IMR-90 (cell line): ENCODE measurements around the gene OR52W1. TPM values are rescaled to one million over a fixed set of nuclear protein-coding genes. Genes with fewer than 3 reads are reported as not detected.

Experiments
- ATAC-seq: fragments of 200-7000 bp; cut with Tn5 transposase; 2 replicates; pipeline ENCODE4 v1.9.1; 2020; ENCODE audit warnings: low read depth, mild to moderate bottlenecking, moderate library complexity
- BruUV-seq: library from RNA; stranded (reverse); fragments of 400-500 nt; replicated peaks from 2 replicates; lab custom pipeline; 2021; lab: Mats Ljungman, UMichigan
- CTCF ChIA-PET: fragments of 300-600 bp; formaldehyde crosslinking; extraction: SDS; loops from one replicate; lab custom pipeline; 2021; ENCODE audit warnings: antibody characterized with exemption; lab: Yijun Ruan, JAX
- POLR2A ChIA-PET: fragments of 300-600 bp; sonication (Branson Sonifier 250); formaldehyde crosslinking; loops from one replicate; lab custom pipeline; 2022; ENCODE audit warnings: antibody characterized with exemption; ENCODE audit not compliant: unreplicated experiment; lab: Charles Lee
- DNase-seq: peaks from one replicate; pipeline ENCODE4 v3.0.0; 2013
- H2AFZ ChIP-seq: replicated peaks from 2 replicates; pipeline ENCODE3; 2013; ENCODE audit warnings: low read length, mild to moderate bottlenecking; ENCODE audit not compliant: poor library complexity
- H2AK5ac ChIP-seq: 2 replicates; pipeline ENCODE4 v1.6.1; 2013; ENCODE audit warnings: low read depth, low read length, inconsistent platforms
- H2AK9ac ChIP-seq: replicated peaks from 2 replicates; pipeline ENCODE3; 2013; ENCODE audit warnings: mild to moderate bottlenecking, low read depth, low read length, moderate library complexity; ENCODE audit not compliant: poor library complexity
- H2BK120ac ChIP-seq: 2 replicates; pipeline ENCODE4 v1.6.1; 2013; ENCODE audit warnings: low read depth, low read length, inconsistent platforms
- H2BK15ac ChIP-seq: 3 replicates; pipeline ENCODE4 v1.6.1; 2013; ENCODE audit warnings: low read depth, low read length, inconsistent platforms
- H2BK20ac ChIP-seq: 2 replicates; pipeline ENCODE4 v1.6.1; 2013; ENCODE audit warnings: low read depth, mild to moderate bottlenecking, inconsistent platforms, low read length, moderate library complexity
- H2BK5ac ChIP-seq: 2 replicates; pipeline ENCODE4 v1.6.1; 2013; ENCODE audit warnings: mild to moderate bottlenecking, low read depth, low read length, inconsistent platforms; ENCODE audit not compliant: poor library complexity, severe bottlenecking
- H3K14ac ChIP-seq: replicated peaks from 2 replicates; pipeline ENCODE4 v1.6.1; 2013; ENCODE audit warnings: low read depth, low read length, inconsistent platforms
- H3K18ac ChIP-seq: 2 replicates; pipeline ENCODE4 v1.6.1; 2013; ENCODE audit warnings: low read depth, low read length, control low read depth
- H3K23ac ChIP-seq: 2 replicates; pipeline ENCODE4 v1.6.1; 2013; ENCODE audit warnings: low read depth, low read length, inconsistent platforms
- H3K27ac ChIP-seq: 2 replicates; pipeline ENCODE4 v1.5.1; 2013; ENCODE audit warnings: mild to moderate bottlenecking, control low read depth, low read length; ENCODE audit not compliant: insufficient read depth
- H3K27me3 ChIP-seq: 2 replicates; pipeline ENCODE4 v1.6.1; 2013; ENCODE audit warnings: low read length; ENCODE audit not compliant: control insufficient read depth, insufficient read depth
- H3K36me3 ChIP-seq: 2 replicates; pipeline ENCODE4 v1.6.1; 2013; ENCODE audit warnings: low read length, mixed read lengths; ENCODE audit not compliant: control insufficient read depth, insufficient read depth
- H3K4ac ChIP-seq: 2 replicates; pipeline ENCODE4 v1.6.1; 2013; ENCODE audit warnings: low read depth, low read length, inconsistent platforms
- H3K4me1 ChIP-seq: 2 replicates; pipeline ENCODE4 v1.6.1; 2013; ENCODE audit warnings: low read length, mixed read lengths; ENCODE audit not compliant: control insufficient read depth, insufficient read depth
- H3K4me2 ChIP-seq: 2 replicates; pipeline ENCODE4 v1.6.1; 2013; ENCODE audit warnings: low read depth, mild to moderate bottlenecking, control low read depth, low read length, moderate library complexity
- H3K4me3 ChIP-seq: 2 replicates; pipeline ENCODE4 v1.5.1; 2013; ENCODE audit warnings: low read depth, mild to moderate bottlenecking, control low read depth, low read length, moderate library complexity; ENCODE audit not compliant: insufficient read depth
- H3K56ac ChIP-seq: 2 replicates; pipeline ENCODE4 v1.6.1; 2013; ENCODE audit warnings: low read length, inconsistent platforms; ENCODE audit not compliant: insufficient read depth; ENCODE audit errors: extremely low read depth
- H3K79me1 ChIP-seq, 2 experiments: 2 replicates each; pipeline ENCODE4 v1.6.1; 2013; ENCODE audit warnings: low read length in 2 of 2, inconsistent platforms in 1 of 2, low read depth in 1 of 2
- H3K9ac ChIP-seq: 2 replicates; pipeline ENCODE4 v1.6.1; 2013; ENCODE audit warnings: low read depth, low read length, control low read depth
- H3K9me1 ChIP-seq: 2 replicates; pipeline ENCODE4 v1.6.1; 2013; ENCODE audit warnings: low read length, inconsistent platforms; ENCODE audit not compliant: insufficient read depth
- H3K9me3 ChIP-seq: 2 replicates; pipeline ENCODE4 v1.6.1; 2013; ENCODE audit warnings: low read length; ENCODE audit not compliant: control insufficient read depth, insufficient read depth
- H4K20me1 ChIP-seq: 2 replicates; pipeline ENCODE4 v1.6.1; 2013; ENCODE audit warnings: low read length, inconsistent platforms; ENCODE audit not compliant: insufficient read depth
- H4K5ac ChIP-seq: 2 replicates; pipeline ENCODE4 v1.6.1; 2013; ENCODE audit warnings: mild to moderate bottlenecking, low read depth, low read length, control low read depth
- H4K8ac ChIP-seq, 2 experiments: 2 replicates each; pipeline ENCODE4 v1.6.1; 2013; ENCODE audit warnings: low read depth in 2 of 2, low read length in 2 of 2, control low read depth in 1 of 2, inconsistent platforms in 1 of 2
- H4K91ac ChIP-seq: 2 replicates; pipeline ENCODE4 v1.6.1; 2013; ENCODE audit warnings: low read depth, low read length, inconsistent platforms; ENCODE audit not compliant: insufficient read depth
- CEBPB ChIP-seq: IDR thresholded peaks from 2 replicates; pipeline ENCODE4 v1.6.1; 2012; ENCODE audit warnings: low read depth, low read length, improper control_type of control experiment
- CTCF ChIP-seq: conservative IDR thresholded peaks from 2 replicates; pipeline ENCODE4 v1.5.1; 2012; ENCODE audit warnings: mild to moderate bottlenecking, low read depth, low read length, improper control_type of control experiment
- FOS ChIP-seq: fragments of 150-350 bp; IDR thresholded peaks from 2 replicates; pipeline ENCODE4 v1.6.1; 2016; ENCODE audit warnings: low read depth, low read length
- MAFK ChIP-seq: IDR thresholded peaks from 2 replicates; pipeline ENCODE4 v1.6.1; 2012; ENCODE audit warnings: low read depth, low read length, improper control_type of control experiment
- MAZ ChIP-seq: IDR thresholded peaks from 2 replicates; pipeline ENCODE4 v1.6.1; 2012; ENCODE audit warnings: low read depth, mild to moderate bottlenecking, low read length, improper control_type of control experiment, moderate library complexity, borderline replicate concordance
- MXI1 ChIP-seq: IDR thresholded peaks from 2 replicates; pipeline ENCODE4 v1.6.1; 2012; ENCODE audit warnings: low read depth, mild to moderate bottlenecking, low read length, moderate library complexity, borderline replicate concordance
- NFE2L2 ChIP-seq: fragments of 150-350 bp; IDR thresholded peaks from 2 replicates; pipeline ENCODE4 v1.6.1; 2016; ENCODE audit warnings: low read depth, mild to moderate bottlenecking, low read length
- POLR2A ChIP-seq: IDR thresholded peaks from 2 replicates; pipeline ENCODE4 v1.6.1; 2012; ENCODE audit warnings: mild to moderate bottlenecking, low read depth, low read length
- RAD21 ChIP-seq: IDR thresholded peaks from 2 replicates; pipeline ENCODE4 v1.6.1; 2012; ENCODE audit warnings: low read length, improper control_type of control experiment
- RCOR1 ChIP-seq: IDR thresholded peaks from 2 replicates; pipeline ENCODE4 v1.6.1; 2012; ENCODE audit warnings: mild to moderate bottlenecking, low read length, improper control_type of control experiment; ENCODE audit not compliant: insufficient replicate concordance
- RFX5 ChIP-seq: IDR thresholded peaks from 2 replicates; pipeline ENCODE4 v1.8.0; 2012; ENCODE audit warnings: low read depth, mild to moderate bottlenecking, low read length, moderate library complexity
- SMC3 ChIP-seq: fragments of 150-350 bp; IDR thresholded peaks from 2 replicates; pipeline ENCODE4 v1.6.1; 2016; ENCODE audit warnings: low read depth, mild to moderate bottlenecking, antibody characterized with exemption, low read length, moderate library complexity
- WGBS, 2 experiments: methylation state at CpG; one replicate each; pipeline versions ENCODE4 v1.1.5 to v1.1.7; 2013; ENCODE audit warnings: missing lambda C conversion rate in 2 of 2; ENCODE audit not compliant: insufficient read length in 1 of 2; ENCODE audit errors: extremely low coverage in 2 of 2; 5-methylcytosine and 5-hydroxymethylcytosine counted together
- dilution Hi-C: fragments of 300-500 bp; cut with HindIII; formaldehyde crosslinking; loops from one replicate; pipeline ENCODE4 v1.14.3; 2018; ENCODE audit warnings: low sequenced_read_pairs; ENCODE audit not compliant: unreplicated experiment
- in situ Hi-C: fragments of 300-500 bp; cut with MboI; formaldehyde crosslinking; loops from 3 replicates; pipeline ENCODE4 v1.14.3; 2019; ENCODE audit warnings: low sequenced_read_pairs, inconsistent platforms, mixed read lengths
- intact Hi-C: fragments of 100-400 bp; cut with micrococcal nuclease; formaldehyde crosslinking; loops from 2 replicates; pipeline ENCODE4 v1.10.0; 2022
- polyA plus RNA-seq, 3 experiments: library from polyadenylated mRNA; depleted of rRNA; stranded (reverse); fragments of >200 nt; gene quantifications; 2 replicates each; pipeline ENCODE4 v1.2.3, GENCODE V29; 2012; ENCODE audit warnings: low replicate concordance in 1 of 3
- total RNA-seq: library from RNA; depleted of rRNA; stranded (reverse); fragments of >200 nt; gene quantifications from 2 replicates; pipeline ENCODE4 v1.2.3, GENCODE V29; 2012
- TF ChIP-seq, protein P1 (sequence below): fragments of 150-350 bp; IDR thresholded peaks from 2 replicates; pipeline ENCODE4 v1.6.1; 2016; ENCODE audit warnings: low read depth, mild to moderate bottlenecking, low read length, moderate library complexity, borderline replicate concordance

OR52W1 gene
- total and polyA plus RNA-seq, 2 of the 4 experiments (the other 2 are of a cell fraction) = not detected

DNA sequence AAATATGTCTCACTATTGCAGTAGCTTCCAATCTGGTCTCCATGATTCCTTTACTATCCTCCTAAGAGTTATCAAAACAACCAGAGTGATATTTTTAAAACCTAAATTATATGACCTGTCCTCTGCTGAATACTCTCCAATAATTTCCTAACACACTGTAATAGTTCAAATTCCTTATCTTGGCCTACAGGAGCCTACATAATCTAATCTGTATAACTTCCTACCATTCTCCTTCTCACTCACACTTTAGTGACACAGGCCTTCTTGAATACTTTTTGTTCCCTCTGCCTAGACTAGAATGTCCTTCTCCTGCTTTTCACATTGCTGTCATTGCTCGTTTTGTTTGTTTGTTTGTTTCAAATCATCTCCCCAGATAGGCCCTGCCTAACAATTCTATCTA, 26.0 kb downstream of the OR52W1 start:
- no TSS peak for BruUV-seq
- in situ Hi-C loops = no loop called here

More for the DNA sequence above, 26.0 kb downstream of the OR52W1 start:
- Histone ChIP-seq H3K79me1 (peaks cover 26 to 29% of the 10 kb centered on the region in 2 experiments), H4K8ac (no peak overlapping the region), H2AK9ac (no peak overlapping the region), H3K4me1 (0 out of 2 replicates have a peak, but pooled peaks cover 1% of the 10 kb centered on the region), H2AFZ (no peak overlapping the region), H4K5ac (no peak overlapping the region), H3K9me1 (no peaks in the 10 kb centered on the region; the same call in 1 of the 2 replicates), H3K14ac (no peak overlapping the region), H3K4me3 (no peak overlapping the region), H4K20me1 (no peaks in the 10 kb centered on the region), H3K9me3 (no peaks in the 10 kb centered on the region), H3K9ac (no peak overlapping the region), H2BK120ac (no peak overlapping the region), H3K23ac (no peak overlapping the region), H4K91ac (no peak overlapping the region), H3K27me3 (no peaks in the 10 kb centered on the region), H2BK20ac (no peak overlapping the region), H2BK5ac (peak overlapping the region; percentile 20), H2BK15ac (no peak overlapping the region), H2AK5ac (no peak overlapping the region), H3K18ac (no peak overlapping the region), H3K36me3 (peaks cover 21% of the 10 kb centered on the region), H3K27ac (no peak overlapping the region), H3K56ac (no peak overlapping the region), H3K4me2 (no peak overlapping the region), H3K4ac (no peak overlapping the region)
- ChIA-PET POLR2A (no interaction called here), CTCF (interaction anchor here (0.9 kb wide), 1 partner anchor 9 kb away, joined by 3 read pairs; no protein-coding TSS in a partner anchor)
- TF ChIP-seq CTCF = no peak
- TF ChIP-seq FOS = no peak
- TF ChIP-seq SMC3 = no peak
- TF ChIP-seq, protein P1, sequence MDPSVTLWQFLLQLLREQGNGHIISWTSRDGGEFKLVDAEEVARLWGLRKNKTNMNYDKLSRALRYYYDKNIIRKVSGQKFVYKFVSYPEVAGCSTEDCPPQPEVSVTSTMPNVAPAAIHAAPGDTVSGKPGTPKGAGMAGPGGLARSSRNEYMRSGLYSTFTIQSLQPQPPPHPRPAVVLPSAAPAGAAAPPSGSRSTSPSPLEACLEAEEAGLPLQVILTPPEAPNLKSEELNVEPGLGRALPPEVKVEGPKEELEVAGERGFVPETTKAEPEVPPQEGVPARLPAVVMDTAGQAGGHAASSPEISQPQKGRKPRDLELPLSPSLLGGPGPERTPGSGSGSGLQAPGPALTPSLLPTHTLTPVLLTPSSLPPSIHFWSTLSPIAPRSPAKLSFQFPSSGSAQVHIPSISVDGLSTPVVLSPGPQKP = no peak
- TF ChIP-seq RFX5 = no peak
- no peak for TF ChIP-seq MAZ
- no peak for TF ChIP-seq POLR2A
- no peak for TF ChIP-seq CEBPB
- no peak for TF ChIP-seq NFE2L2
- no peak for TF ChIP-seq MXI1
- no peak for TF ChIP-seq MAFK
- TF ChIP-seq RCOR1 = no peak
- TF ChIP-seq RAD21 = no peak
- intact Hi-C loops (no loop called here), dilution Hi-C loops (no loop called here)
- DNase-seq (no peak), ATAC-seq (no peak)
- no CpG with 5 or more reads among the region's 1 CpG for WGBS, 2 experiments
